ENCODE measurements around the gene PIK3R5. TPM values are rescaled to one million over a fixed set of nuclear protein-coding genes. Genes with fewer than 3 reads are reported as not detected.
A peak's percentile ranks its signal among the peaks of the same experiment; 100 is the strongest.
"Not testable (repeated sequence)": the region's sequence is repeated elsewhere in the genome, so short reads cannot be mapped to it uniquely, and the experiment has no call there.

Gene PIK3R5
- total RNA-seq, 1 donor from 2014 or later, result not detected

- no peak for DNase-seq (ENCODE audit: low read depth in 2 of 2)
Observed at GRCh38 chr17:8859027-8859803, 106.3 kb downstream of the PIK3R5 start.

GRCh38 chr17:8857919-8858318 is 107.6 kb downstream of the PIK3R5 start:
- DNase-seq (ENCODE audit: low read depth in 2 of 2), result no peak

DNA sequence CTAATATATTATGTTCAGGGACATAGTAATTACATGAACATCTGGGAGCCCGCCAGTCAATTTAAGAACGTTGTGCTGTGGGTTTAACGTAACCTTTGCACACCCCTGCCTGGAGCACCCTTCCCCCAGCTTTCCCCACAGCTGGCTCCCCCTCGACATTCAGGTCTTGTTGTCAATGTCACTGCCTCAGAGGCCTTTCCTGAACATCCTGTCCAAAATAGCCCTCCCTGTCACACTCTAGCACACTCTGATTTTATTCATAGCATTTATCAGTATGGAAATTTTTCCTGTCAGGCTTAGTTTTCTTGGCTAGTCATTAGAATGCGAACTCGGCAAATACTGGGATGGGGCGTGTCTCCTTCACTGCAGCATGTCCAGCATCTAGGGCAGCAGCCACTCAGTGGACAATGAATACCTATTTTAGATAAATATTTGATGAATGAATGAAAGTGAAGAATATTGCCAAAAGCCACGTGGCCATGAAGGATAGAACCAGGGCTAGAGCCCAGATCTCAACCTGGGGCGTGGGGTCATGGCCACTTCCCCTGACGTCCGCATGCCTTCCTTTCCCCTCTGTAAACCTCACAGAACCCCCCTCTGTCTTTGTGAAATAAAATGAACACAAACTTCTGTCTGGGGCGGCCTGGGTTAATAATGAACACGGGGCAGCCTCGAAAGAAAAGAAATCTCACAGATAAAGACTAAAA is 108.5 kb downstream of the PIK3R5 start:
- DNase-seq (ENCODE audit: low read depth in 2 of 2), result no peak

GRCh38 chr17:8856205-8856603 is 109.3 kb downstream of the PIK3R5 start:
- DNase-seq (ENCODE audit: low read depth in 2 of 2), result not testable (repeated sequence)

DNA sequence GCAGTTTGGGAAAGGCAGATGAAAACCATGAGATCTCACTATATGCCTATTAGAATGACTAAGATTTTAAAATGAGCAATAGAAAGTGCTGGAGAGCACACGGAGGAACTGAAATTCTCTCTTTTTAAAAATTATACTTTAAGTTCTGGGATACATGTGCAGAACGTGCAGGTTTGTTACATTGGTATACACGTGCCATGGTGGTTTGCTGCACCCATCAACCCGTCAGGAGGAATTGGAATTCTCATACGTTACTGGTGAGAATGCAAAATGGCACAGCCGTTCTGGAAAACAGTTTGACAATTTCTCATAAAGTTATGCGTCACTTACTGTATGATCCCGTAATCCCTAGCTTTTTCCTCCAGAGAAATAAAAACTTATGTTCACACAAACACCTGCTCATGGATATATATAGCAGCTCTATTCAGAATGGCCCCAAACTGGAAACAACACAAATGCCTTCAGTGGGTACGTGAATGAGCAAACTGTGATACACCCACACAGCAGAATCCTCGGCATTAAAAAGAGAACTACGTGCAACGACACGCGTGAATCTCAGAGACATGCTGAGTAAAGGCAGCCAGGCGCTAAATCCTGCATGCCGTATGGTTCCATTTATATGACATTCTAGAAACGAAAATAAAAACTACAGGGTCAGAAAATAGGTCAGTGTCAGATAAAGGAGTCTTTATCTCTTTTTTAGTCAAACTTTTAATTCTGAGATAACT is 109.9 kb downstream of the PIK3R5 start:
- no peak for DNase-seq (ENCODE audit: low read depth in 2 of 2)

DNA sequence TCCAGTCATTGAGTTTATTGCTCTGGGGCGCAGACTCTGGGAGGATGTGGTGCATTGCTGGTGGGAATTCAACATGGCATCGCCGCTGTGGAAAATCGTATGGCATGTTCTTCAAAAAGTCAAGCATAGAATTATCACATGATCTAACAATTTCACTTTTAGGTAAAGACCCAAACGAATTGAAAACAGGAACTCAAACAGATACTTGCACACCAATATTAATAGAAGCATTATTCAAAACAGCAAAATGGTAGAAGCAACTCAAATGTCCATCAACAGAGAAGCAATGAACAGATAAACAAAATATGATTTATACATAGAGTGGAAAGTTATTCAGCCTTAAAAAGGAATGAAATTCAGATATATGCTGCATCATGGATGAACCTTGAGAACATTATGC is 113.9 kb downstream of the PIK3R5 start:
- no peak for DNase-seq (ENCODE audit: low read depth in 2 of 2)

DNA sequence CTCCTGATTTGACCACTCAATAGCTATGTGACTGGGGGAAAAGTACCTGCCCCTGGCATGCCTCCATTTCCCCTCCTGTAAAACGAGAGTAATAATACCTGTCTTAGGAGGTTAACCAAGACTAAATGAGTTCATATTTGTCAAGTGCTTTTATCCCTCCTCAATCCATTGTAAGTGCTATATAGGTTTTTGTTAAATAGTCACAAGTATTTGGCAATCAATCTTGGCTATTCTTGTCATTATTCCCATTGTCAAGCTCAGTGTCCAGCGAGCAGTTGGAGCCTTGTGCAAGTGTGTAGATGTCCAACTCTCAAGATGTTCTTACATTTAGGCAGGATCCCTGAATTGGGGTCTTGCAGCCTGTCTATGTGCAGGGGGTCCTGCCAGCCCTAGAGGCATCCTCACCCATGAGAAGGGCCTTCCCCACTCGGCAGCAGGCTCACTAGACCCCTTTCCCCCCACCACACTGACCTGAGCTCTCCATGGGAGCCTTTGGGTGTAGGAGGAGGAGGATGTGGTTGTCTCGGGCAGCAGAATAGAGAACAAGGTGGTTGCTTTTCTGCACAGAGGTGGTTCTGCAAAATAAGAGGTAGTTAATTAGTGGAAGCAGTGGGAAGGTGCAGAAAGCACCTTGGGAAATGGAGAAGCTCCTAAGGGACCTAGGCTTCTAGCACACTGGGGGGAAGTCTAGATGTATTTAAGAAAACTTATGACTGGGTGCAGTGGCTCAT is 116.0 kb downstream of the PIK3R5 start:
- no peak for DNase-seq (ENCODE audit: low read depth in 2 of 2)

GRCh38 chr17:8847891-8848290 is 117.6 kb downstream of the PIK3R5 start:
- no peak for DNase-seq (ENCODE audit: low read depth in 2 of 2)

DNA sequence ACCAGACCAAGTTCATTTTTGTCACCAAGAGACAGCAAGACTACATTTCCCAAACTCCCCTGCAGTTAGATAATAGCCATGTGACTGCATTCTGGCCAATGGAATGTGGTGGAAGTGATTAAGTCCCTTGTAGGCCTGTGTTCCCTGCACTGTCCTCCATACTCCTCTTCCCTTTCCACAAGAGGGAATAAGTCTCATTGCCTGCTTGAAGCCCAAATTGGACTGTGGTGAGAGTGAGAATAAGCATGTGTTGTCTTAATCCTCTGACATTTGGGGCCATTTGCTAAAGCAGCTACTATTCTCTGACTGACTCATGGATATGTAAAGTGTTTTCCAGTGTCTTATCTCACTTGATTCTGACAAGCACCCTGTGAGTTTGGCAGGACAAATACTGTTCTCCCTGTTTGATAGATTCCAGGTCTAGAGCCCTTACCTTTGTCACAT is 118.7 kb downstream of the PIK3R5 start:
- peak; percentile 6 to 22 for DNase-seq (ENCODE audit: low read depth in 2 of 2)

- DNase-seq (ENCODE audit: low read depth in 2 of 2), result no peak
Observed at GRCh38 chr17:8844229-8845218, 121.0 kb downstream of the PIK3R5 start.

- no peak for DNase-seq (ENCODE audit: low read depth in 2 of 2)
Observed at GRCh38 chr17:8843344-8843743, 122.2 kb downstream of the PIK3R5 start.

DNA sequence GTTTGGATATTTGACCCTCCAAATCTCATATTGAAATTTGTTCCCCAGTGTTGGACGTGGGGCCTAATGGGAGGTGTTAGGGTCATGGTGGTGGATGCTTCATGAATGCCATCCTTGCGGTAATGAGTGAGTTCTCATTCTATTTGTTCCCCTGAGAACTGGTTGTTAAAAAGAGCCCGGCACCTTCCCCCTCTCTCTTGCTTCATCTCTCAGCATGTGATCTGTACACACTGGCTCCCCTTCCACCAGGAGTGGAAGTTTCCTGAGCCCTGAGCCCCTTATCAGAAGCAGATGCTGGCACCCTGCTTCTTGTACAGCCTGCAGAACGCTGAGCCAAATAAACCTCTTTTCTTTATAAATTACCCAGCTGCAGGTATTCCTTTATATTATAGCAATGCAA is 123.7 kb downstream of the PIK3R5 start:
- no peak for DNase-seq (ENCODE audit: low read depth in 2 of 2)

DNA sequence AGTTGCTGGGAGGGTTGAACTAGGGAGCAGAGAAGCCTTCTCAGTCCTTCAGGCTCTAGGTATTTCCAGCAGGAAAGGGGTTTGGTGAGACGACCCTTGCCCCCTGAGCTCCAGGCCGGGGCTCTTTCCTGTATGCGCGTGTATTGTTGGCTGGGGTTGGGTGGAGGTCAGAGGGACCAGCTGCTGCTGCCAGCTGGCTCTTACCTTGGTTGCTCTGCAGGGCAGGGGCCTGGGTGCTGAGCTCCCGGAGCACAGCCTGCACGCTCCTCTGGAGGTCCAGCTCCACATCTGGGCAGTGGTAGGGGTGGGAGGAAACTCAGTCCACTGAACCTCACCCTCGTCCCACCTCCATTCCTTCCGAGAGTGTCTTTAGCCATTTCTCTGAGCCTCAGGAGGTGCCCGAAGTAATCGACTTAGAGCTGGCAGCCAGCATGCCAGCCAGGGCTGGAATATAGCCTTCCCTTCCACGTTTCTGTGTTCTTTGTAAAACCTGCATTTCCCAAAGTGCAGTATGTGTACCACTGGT is 126.0 kb downstream of the PIK3R5 start:
- no peak for DNase-seq (ENCODE audit: low read depth in 2 of 2)

- DNase-seq (ENCODE audit: low read depth in 2 of 2), result no peak
Observed at GRCh38 chr17:8838551-8839095, 126.9 kb downstream of the PIK3R5 start.

- peak; percentile 34 to 72 for DNase-seq (ENCODE audit: low read depth in 2 of 2)
Observed at GRCh38 chr17:8837563-8838075, 127.9 kb downstream of the PIK3R5 start.

DNA sequence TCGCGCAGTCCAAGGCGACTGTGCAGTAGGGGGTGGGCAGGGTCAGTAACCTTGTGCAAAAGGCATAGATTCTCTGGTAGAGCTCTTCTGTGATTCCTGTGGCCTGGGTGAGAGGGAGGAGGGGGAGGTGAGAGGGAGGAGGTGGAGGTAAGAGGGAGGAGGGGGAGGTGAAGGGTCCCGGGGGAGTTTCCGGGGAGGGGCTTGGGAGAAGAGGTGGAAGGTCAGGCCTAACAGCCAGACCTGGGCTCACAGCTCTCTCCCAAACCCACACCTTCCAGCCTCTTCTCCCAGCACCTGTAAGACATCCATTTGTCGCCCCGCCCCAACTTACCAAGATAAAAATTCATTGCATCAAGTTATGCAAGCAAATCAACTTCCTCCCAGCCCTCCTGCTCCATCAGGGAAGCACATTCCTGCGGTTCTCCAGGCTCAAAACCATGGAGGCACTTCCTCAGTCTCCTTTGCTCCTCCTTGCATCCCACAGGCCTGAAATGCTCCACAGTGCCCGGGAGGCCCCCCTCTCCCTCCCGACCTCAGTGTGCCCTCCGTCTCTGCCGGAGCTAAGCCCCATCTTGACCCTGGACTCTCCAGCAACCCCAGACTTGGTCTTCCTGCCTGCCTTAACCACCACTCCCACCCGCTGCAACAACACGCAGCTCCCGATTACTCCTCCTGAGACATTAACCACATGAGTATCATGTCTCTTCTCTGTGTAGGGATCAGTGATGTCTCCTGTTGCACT is 128.5 kb downstream of the PIK3R5 start:
- DNase-seq (ENCODE audit: low read depth in 2 of 2), result no peak

- DNase-seq (ENCODE audit: low read depth in 2 of 2), result no peak
Observed at GRCh38 chr17:8835631-8836364, 129.7 kb downstream of the PIK3R5 start.

DNA sequence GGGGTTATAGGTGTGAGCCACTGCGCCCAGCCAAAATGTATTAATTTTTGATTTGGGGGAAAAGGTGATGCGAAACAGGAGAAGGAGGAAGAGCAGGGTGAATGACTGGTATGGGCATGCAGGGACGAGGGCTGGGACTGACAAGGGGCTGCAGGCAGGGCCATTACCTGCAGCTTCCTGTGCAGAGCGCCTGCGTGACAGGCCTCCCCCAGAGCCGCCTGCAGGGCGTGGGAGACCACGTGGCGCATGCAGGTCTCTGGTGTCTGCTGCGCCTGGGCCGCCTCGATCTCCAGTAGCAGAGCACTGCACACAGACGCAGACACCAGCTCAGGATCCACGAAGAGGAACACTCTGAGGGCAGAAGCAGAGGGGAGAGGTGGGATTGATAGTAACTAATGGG is 130.4 kb downstream of the PIK3R5 start:
- no peak for DNase-seq (ENCODE audit: low read depth in 2 of 2)

All from dermis microvascular lymphatic vessel endothelial cell (primary cell).